ENCODE data around the gene DPM1. TPM values are rescaled to one million over a fixed set of nuclear protein-coding genes. Genes with fewer than 3 reads are reported as not detected.
A peak's percentile ranks its signal among the peaks of the same experiment; 100 is the strongest.

The DPM1 gene
- total RNA-seq, 1 experiment from 2014 or later, result 57.8 TPM

DNA sequence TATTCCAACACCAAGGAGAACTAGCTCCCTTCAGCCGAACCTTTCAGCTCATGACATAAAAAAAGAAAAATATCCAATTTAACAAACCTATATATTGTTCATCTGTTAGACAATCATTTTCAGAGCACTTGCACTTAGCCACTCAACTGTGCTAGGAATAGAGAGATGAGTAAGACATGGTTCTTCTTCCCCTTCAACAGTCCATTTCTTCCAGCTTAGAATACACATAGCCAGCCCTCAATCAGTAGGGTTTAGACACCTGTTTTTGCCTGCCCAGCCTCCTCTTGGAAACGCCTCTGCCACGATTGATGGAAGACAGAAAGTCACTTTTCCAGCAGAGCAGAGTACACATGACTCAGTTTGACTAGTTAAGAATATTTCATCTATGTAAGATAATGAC is 48.9 kb downstream of the DPM1 start (continued):
- TF ChIP-seq, protein P1, sequence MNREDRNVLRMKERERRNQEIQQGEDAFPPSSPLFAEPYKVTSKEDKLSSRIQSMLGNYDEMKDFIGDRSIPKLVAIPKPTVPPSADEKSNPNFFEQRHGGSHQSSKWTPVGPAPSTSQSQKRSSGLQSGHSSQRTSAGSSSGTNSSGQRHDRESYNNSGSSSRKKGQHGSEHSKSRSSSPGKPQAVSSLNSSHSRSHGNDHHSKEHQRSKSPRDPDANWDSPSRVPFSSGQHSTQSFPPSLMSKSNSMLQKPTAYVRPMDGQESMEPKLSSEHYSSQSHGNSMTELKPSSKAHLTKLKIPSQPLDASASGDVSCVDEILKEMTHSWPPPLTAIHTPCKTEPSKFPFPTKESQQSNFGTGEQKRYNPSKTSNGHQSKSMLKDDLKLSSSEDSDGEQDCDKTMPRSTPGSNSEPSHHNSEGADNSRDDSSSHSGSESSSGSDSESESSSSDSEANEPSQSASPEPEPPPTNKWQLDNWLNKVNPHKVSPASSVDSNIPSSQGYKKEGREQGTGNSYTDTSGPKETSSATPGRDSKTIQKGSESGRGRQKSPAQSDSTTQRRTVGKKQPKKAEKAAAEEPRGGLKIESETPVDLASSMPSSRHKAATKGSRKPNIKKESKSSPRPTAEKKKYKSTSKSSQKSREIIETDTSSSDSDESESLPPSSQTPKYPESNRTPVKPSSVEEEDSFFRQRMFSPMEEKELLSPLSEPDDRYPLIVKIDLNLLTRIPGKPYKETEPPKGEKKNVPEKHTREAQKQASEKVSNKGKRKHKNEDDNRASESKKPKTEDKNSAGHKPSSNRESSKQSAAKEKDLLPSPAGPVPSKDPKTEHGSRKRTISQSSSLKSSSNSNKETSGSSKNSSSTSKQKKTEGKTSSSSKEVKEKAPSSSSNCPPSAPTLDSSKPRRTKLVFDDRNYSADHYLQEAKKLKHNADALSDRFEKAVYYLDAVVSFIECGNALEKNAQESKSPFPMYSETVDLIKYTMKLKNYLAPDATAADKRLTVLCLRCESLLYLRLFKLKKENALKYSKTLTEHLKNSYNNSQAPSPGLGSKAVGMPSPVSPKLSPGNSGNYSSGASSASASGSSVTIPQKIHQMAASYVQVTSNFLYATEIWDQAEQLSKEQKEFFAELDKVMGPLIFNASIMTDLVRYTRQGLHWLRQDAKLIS (CRISPR knock-in tag; IDR thresholded peaks at IDR 0.05; ENCODE audit: borderline replicate concordance), result no peak
- TF ChIP-seq ZNF138 (CRISPR knock-in tag; conservative IDR thresholded peaks at IDR 0.05) (no peak), MYBL2 (CRISPR knock-in tag; IDR thresholded peaks at IDR 0.05) (no peak), ZNF232 (CRISPR knock-in tag; IDR thresholded peaks at IDR 0.05) (no peak), NR2C2 (CRISPR knock-in tag; IDR thresholded peaks at IDR 0.05) (no peak), TP53 (CRISPR knock-in tag; IDR thresholded peaks at IDR 0.05) (no peak), ZNF281 (CRISPR knock-in tag; IDR thresholded peaks at IDR 0.05) (no peak), ZBTB21 (CRISPR knock-in tag; IDR thresholded peaks at IDR 0.05; ENCODE audit: borderline replicate concordance) (no peak), CREM (CRISPR knock-in tag; IDR thresholded peaks at IDR 0.05) (no peak)
- TF ChIP-seq, protein P2, sequence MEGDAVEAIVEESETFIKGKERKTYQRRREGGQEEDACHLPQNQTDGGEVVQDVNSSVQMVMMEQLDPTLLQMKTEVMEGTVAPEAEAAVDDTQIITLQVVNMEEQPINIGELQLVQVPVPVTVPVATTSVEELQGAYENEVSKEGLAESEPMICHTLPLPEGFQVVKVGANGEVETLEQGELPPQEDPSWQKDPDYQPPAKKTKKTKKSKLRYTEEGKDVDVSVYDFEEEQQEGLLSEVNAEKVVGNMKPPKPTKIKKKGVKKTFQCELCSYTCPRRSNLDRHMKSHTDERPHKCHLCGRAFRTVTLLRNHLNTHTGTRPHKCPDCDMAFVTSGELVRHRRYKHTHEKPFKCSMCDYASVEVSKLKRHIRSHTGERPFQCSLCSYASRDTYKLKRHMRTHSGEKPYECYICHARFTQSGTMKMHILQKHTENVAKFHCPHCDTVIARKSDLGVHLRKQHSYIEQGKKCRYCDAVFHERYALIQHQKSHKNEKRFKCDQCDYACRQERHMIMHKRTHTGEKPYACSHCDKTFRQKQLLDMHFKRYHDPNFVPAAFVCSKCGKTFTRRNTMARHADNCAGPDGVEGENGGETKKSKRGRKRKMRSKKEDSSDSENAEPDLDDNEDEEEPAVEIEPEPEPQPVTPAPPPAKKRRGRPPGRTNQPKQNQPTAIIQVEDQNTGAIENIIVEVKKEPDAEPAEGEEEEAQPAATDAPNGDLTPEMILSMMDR (IDR thresholded peaks at IDR 0.05), result no peak

DNA sequence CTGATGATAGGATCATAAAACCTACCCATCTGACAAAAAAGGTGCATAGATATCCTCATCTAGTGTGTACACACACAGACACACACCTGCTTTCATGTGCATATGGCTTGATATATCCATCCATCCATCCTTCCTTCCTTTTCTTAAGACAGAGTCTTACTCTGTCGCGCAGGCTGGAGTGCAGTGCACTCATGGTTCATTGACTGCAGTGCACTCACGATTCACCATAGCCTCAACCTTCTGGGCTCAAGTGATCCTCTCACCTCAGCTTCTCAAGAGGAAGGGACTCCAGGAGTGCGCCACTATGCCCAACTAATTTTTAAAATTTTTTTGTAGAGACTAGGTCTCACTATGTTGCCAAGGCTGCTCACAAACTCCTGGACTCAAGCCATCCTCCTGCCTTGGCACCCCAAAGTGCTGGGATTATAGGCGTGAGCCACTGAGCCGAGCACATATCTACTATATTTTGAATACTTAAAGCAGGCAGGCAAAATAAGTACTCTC is 54.2 kb downstream of the DPM1 start:
- Mint-ChIP-seq H3K27ac (peak overlapping the region; percentile 42), H3K36me3 (peaks cover 46% of the 10 kb centered on the region)

More for the DNA sequence above, 54.2 kb downstream of the DPM1 start:
- H3K4me3 Mint-ChIP-seq, result no peak overlapping the region
- no peak for DNase-seq (ENCODE audit: low spot score)
- TF ChIP-seq ZNF281 (CRISPR knock-in tag; IDR thresholded peaks at IDR 0.05) (no peak), ZNF219 (CRISPR knock-in tag; IDR thresholded peaks at IDR 0.05; ENCODE audit: borderline replicate concordance) (no peak)
- H3K27me3 Mint-ChIP-seq (ENCODE audit: low read depth), result no peaks in the 10 kb centered on the region
- CTCF ChIA-PET, result interaction anchor here (0.5 kb wide), 1 partner anchor 111 kb away, joined by 3 read pairs; no protein-coding TSS in a partner anchor
- POLR2A ChIA-PET, result no interaction called here
- peaks cover 26% of the 10 kb centered on the region for H3K4me1 Mint-ChIP-seq
- H3K9me3 Mint-ChIP-seq, result no peaks in the 10 kb centered on the region
- ATAC-seq, result no peak

Measured in WTC11 (cell line).